ENCODE measurements around the gene INMT.

- TF ChIP-seq CTCF (IDR thresholded peaks at IDR 0.05), result no peak
- TF ChIP-seq ZFX (IDR thresholded peaks at IDR 0.05; ENCODE audit: borderline replicate concordance), result no peak
These were observed 35.6 kb downstream of the INMT start for GRCh38 chr7:30787486-30787885.
